ENCODE results near the gene PLPP6.

GRCh38 chr9:4615251-4615650 lies 46.8 kb upstream of the PLPP6 start:
- TF ChIP-seq EZH2 (IDR thresholded peaks at IDR 0.05; ENCODE audit: borderline replicate concordance, insufficient read depth, low read depth, low read length, poor library complexity, severe bottlenecking) (no peak), CTCF (IDR thresholded peaks at IDR 0.05) (no peak)

Measured in B cell (primary cell).